Stimulated activated CD8-positive, alpha-beta memory T cell treated with anti-CD3 and anti-CD28 coated beads, Interleukin-12 subunit alpha, Interleukin-12 subunit beta, amount 100 ng/mL, for 24 hours (primary cell): ENCODE measurements around the gene AADAC.
"Not testable (repeated sequence)": the region's sequence is repeated elsewhere in the genome, so short reads cannot be mapped to it uniquely, and the experiment has no call there.

Experiments
- DNase-seq: peaks from one replicate; pipeline ENCODE4 v3.0.0-alpha.2; 2020; ENCODE audit errors: extremely low read depth

AADAC gene, protein sequence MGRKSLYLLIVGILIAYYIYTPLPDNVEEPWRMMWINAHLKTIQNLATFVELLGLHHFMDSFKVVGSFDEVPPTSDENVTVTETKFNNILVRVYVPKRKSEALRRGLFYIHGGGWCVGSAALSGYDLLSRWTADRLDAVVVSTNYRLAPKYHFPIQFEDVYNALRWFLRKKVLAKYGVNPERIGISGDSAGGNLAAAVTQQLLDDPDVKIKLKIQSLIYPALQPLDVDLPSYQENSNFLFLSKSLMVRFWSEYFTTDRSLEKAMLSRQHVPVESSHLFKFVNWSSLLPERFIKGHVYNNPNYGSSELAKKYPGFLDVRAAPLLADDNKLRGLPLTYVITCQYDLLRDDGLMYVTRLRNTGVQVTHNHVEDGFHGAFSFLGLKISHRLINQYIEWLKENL

DNA sequence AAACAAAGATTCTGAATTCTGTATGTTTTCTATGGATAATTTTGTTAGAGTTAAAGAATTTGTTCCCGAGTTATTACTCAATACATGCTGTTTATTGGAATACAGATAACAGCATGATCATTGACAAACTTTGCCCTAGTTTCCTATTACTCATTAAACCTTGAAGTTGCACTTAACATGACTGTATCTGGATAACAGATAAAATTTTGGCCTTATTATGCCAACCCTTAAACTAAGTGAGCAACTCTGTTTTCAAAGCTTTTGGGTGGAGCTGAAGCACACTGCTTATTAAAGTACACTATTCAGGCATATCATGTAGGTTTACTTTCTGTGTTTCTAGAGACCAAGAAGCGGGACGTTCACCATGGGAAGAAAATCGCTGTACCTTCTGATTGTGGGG is at the start of gene AADAC:
Gene AADAC (plus strand): TSS at position 318 of the 400 bp plus-strand sequence. CDS start 47 bp downstream, at position 365.
- DNase-seq: no peak

DNA sequence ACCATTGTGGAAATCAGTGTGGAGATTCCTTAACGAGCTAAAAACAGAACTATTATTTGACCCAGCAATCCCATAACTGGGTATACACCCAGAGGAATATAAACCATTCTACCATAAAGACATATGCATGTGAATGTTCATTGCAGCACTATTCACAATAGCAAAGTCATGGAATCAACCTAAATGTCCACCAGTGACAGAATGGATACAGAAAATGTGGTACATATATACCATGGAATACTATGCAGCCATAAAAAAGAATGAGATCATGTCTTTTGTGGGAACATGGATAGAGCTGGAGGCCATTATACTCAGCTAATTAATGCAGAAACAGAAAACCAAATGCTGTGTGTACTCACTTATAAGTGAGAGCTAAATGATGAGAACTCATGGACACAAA is 49.2 kb upstream of the AADAC start:
- DNase-seq: not testable (repeated sequence)

DNA sequence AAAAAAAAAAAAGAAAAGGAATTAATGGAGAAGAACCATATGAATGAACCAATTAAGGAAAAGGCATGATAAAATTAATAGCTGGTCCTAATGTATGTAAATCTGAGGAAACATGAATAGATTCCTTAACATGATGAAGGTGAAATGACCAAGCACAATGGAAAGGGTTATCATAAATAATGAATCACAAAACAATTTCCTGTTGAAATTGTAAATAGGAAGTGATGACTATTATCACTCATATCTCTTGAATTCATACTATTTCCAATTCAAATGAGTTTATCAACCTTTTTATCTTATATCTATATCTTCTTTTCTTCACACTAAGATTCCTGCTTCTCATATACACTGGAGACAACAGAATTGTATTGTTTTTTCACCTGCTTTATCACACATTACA is 48.2 kb upstream of the AADAC start:
- DNase-seq: no peak

DNA sequence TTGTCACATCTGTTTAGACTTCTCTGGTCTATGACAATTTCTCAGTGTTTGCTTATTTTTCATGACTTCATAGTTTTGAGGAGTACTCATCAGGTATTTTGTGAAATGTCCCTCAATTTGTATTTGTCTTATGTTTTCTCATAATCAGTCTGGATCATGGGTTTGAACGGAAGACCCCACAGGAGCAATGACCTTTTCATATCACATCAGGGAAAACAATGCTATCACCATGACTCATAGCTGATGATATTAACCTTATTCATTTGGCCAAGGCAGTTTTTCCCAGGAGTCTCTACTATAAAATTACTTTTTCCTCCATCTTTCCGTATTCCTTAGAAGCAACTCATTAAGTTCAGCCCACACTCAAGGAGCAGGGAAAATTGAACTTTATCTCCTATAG is 47.5 kb upstream of the AADAC start:
- no peak for DNase-seq

DNA sequence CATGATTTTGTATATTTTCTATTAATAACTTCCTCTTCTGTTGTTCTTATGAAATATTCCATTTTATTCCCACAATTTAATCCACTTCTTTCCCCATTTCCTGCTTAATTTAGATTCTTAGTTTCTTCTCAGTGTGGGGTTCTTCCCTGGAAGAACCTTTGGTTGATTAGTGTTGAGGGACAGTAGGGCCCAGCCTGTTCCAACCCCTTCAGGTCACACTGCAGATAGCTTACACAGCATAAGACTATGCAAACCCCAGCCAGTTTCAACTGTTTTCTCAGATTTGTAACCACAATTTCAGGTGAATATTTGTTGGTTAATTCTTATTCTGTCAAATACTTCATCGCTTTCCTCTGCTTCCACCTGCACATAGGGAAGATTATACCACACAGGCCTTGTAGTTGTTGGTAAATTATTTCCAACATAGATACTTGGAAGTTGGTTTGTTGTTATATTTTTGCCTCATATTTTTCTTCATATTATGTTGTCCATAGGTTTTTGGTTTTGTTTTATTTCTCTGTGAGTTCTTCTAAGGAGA is 45.5 kb upstream of the AADAC start:
- no peak for DNase-seq

DNA sequence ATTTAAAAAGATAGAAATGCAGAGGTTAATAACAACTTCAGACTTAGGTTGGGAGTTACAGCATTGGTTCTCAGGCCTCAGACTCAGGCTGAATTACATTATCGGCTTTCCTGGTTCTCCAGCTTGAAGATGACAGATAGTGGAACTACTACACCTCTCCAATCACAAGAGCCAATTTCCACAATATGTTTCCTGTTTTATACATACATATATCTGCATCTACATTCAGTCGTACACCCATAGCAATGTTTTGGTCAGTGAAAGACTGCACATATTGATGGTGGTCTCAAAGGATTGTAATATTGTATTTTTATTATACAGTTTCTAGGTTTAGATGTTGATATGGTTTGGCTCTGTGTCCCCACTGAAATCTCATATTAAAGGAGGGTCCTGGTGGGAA is 44.7 kb upstream of the AADAC start:
- no peak for DNase-seq

DNA sequence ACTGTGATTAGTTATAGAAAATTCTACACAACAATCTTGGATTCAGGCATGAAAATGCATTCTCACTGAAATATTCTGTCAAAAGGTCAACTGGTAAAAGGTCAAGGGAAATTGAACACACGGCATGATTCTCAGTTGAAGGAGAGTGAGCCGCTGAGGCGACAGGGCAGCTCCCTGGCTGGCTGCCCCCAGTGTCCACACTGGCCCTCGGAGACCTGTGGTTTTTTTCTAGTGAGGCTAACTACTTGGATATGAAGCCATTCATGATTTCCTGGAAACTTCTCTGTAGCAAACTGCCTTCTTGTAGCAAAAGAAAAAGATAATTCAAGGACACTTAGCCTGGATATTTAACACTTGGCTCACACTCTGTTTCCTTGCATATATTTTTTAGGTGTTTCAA is 43.0 kb upstream of the AADAC start:
- no peak for DNase-seq

DNA sequence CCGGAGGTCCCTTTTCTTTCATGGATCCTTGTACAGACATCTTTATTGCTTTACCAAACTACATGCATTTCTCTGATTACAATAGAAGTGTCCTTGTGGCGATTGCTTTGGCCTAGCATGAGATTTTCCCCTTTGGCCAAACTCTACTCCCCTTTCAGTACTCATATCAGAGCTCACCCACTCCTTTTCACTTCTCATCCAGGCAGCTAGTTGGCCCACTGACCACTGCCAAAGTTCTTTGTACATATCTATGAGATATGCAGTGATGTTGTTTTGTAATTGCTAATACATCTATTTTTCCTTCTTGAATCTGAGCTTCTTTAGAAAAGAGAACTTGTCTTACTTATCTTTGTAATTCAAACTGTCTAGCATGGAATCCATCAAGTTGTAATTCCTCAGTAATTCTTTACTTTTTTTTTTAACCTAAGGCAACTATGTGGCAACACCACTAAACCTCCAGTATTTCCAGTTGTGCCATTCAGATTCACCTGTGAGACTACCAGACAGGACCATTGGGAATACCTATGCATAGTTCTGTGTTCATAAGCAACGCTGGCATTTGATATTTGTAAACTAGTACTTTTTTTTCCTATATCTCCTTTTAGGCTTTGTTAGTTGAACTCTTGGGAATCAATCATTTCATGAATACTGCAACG is 41.0 kb upstream of the AADAC start:
- no peak for DNase-seq

DNA sequence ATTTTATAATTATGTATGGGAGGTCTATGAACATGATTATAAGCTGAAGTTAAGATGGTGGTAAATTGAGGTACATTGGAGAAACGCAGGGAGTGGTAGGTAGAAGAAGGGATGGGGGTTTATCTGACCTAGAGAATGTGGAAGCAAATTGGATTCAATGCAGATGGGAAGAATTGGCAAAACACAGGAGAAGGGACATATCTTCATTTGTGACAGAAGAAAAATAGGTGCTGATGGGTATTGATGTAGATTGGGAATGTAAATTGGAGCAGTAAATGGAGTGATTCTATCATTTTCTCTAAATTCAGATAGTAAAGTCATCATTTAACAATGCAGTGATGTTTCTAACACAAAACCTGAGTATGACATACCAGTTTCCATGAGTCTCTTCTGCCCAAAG is 39.7 kb upstream of the AADAC start:
- no peak for DNase-seq

DNA sequence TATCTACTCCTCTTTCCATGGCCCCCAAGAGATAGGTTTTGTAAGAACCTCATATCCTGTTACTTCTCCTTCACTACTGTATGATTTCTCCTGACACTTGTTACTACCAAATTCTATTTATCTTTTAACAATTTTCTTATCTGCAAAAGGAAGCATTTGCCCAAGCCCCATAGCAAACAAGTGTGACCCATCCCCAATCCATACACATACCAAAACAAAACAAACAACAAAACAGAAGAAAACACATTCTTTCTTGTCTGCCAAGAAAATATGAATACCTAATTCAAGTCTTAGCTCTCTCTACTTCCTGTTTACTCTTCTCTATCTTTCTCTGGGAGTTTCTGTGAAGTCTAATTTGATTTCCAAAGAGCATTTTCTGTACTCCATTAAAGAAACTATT is 39.0 kb upstream of the AADAC start:
- DNase-seq: no peak

DNA sequence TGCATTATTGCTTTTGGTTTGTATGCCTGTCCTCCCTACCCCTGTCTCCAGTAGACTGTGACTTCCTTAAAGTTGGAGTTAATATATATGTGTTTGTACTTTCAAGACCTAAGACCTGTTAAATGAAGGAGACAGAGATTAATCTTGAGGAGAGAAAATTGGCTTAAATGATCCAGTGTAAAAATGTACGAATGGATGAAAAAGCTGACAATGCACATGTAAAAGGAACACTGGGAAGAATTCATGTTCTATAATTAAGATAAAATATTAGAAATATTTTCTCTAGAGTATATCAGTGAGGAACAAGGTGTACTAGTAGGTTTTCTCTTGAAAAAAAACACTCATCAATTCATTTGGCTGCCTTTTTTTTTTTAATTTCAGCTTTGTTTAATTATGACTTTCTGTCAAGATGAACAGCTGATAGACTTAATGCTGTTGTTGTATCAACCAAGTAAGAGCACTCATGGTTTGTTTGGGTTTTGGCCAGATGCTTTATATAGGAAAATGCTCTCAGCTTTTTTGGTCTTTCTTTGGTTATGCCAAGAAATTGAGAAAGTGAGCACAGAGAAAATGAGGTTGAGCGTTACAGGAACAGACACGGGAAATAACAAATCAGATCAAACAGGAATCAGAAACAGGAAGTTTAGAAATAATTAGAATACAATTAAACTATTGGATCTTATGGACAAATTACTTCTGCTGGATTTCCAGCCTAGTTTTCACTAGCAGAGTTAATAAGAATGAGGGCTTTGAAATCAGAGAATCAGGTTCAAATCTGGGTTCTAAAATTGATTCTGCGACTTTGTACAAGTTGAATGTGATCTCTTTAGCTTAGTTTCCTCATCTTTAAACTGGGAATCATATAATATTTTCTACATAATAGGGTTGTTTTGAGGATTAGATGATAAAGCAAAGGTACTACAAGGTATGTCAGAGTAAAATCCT is 38.3 kb upstream of the AADAC start:
- DNase-seq: no peak

DNA sequence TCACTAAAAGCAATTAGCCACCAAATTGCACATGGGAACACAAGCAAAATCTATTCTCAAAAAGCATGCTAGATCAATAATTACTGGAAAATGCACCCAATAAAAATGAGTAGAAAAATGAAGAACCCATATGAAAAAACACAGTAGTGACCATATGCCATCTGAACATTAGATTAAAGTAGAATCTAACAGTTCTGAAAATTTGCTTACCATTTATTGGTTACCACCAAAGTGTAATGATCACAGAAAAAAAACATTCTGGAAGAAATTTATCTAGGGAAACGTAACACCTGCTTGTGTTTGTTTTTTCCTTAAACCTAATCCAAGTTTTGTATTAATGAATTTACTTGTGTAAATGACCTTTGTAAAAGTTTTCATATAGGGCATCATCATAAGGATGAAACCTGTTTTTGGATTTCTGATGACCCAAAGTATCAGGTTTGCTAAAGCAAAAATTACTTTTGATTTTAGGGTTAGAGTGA is 37.6 kb upstream of the AADAC start:
- no peak for DNase-seq

DNA sequence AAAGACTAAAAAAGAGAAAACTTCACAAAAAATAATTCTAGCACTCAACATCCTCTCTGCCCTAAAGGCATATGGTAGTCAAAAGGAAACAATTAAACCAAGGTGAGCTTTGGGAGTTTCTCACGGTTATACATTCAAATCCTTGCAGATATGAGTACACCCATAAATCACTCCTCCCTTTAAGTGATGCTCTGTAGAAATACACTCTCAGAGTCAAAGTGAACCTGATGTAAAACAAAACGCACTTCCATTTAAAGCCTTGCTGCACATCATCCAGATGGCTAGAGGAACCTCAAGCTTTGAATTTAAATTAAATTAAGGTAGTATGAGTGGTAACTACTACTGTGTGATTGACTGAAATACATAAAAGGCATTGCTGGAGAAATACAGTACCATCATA is 36.0 kb upstream of the AADAC start:
- no peak for DNase-seq

DNA sequence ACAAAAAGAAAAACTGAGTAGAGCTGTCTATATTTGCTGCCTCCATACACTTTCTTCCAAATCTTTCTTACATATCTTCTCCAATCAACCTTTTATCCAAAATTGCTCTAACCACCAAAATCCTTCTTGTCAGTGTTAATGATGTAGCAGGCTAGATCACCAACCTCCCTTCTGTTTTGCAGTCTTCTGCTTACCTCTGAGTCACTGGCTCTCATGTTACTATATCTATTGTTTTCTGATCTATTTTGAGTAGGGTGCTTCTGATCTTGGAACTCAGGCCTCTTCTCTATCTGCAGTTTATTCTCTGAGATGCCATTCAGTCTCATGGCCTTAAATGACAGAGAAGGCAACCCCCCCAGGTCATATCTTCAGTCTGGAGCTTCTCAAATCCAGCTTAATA is 26.3 kb upstream of the AADAC start:
- DNase-seq: no peak

DNA sequence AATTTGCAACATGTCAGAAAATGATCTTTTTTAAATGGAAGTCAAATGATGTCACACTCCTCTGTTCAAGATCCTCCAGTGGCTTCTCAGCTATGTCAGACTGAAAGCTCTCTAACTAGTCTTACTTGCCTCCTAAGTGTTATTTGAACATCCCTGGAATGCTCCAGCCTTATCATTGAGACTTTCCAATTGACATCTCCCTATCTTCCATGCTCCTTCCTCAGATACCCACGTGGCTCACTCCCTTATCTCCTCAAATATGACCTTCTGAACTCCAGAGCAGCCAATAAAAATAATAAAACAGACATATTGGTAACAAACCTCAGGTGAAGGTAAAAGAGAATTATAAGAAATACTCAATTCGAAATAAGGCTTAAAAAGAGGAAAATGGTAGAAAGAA is 25.5 kb upstream of the AADAC start:
- no peak for DNase-seq

DNA sequence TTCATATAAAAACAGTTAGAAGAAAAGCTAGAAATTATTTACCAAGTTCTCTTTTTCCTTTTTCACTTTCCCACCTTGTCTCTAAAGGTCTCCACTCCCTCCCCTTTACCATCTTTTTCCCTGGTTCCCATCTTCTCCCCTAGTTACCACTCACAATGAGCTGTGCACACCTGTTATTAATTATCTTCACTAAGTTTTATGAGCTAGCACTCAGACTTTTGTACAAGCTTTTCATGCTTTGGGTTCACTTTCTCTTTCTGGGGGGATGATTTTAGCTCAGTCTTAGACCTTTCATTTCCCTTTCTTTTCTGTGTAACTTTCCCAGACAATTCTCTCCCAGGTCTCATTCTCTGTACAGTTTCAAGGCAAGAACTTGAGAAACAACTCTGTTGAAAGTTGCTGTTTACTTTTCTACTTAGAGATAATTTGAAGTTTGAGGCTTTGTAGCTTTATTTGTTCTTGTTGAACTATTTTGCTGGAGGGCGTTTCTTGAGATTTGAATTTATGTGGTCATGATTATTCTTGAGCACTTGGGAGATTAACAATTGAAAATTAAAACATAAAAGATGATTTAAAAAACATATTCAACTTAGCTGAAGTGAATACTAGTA is 24.0 kb upstream of the AADAC start:
- DNase-seq: no peak

DNA sequence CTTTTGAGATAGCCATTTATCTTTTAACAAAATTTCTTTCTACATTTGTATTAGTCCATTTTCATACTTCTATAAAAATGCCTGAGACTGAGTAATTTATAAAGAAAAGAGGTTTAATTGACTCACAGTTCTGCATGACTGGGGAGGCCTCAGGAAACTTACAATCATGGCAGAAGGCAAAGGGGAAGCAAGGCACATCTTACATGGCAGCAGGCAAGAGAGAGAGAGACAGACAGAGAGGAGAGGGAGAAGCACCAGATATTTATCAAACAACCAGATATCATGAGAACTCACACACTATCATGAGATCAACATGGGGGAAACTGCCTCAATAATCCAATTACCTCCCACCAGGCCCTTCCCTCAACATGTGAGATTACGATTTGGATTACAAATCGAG is 23.2 kb upstream of the AADAC start:
- not testable (repeated sequence) for DNase-seq

DNA sequence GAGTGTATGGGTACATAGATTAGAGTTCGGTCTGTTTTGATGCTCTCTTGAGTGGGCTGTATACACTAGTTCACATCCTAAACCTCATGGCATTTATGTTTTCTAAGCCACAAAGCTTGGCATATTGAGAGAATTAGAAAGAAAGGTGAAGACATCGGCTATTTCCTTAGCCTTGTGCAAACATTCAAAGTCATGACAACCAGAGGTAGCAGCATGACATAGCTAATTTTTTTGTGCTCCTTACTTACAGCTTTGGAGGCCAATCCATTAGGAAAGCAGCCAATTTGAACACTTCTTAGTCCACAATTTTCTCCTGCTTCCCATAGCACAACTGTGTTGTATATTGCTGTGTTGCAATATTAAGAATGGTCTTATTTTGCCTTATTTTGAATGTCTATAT is 21.5 kb upstream of the AADAC start:
- no peak for DNase-seq

DNA sequence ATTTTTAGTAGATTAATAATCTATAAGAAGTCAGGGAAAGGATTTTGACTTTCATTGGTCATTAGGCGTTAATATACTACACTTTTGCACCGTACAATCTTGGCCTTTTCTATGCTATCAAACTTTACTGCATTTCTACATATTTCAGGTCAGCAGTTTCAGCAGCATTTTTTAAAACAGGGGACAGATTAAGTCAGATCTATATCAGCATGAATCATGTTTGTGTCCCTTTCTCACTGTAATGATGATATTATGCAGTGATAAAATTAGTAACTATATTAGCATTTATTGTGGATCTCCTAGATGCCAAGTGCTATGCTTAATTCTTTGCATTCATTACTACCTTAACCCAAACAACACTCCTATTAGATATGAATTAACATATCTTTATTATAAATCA is 20.3 kb upstream of the AADAC start:
- no peak for DNase-seq

DNA sequence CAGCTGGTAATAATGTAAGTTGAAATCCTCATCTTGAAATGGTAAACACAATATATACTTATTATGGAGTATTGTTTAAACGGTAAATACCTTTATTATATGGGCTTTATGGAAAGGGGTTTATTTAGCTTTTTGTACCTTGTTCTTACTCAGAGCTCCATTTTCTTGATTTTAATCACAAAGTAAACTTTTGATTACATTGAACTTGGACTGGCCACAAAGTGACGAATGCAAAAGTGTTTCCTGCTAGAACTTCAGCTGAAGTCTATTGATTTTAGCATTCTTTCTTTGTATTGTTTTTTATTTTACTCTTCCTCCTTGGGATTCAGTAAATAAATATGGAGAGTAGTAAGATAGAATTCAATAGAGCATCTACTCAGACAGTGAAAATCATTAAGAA is 19.8 kb upstream of the AADAC start:
- no peak for DNase-seq

DNA sequence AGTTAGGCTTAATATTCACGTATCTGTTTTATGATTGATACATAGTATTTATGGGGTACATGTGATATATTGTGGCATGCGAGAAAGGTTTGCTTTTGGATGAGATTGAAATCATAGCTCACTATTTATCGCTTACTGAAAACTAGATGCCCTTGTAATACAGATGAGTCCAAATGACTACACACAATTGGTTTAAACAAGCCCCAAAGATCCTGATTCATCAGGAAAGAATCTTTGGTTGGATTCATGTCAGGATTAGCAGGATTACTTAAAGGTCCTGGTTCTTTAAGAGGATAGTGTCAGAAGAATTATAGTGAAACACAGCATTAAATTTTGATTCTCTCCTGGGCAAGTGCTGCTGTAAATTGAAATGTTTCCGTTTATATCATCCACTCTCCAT is 18.6 kb upstream of the AADAC start:
- no peak for DNase-seq
